ENCODE measurements around the gene CREB3.

- TF ChIP-seq ZNF133 (CRISPR knock-in tag; IDR thresholded peaks at IDR 0.05) (no peak), ZZZ3 (IDR thresholded peaks at IDR 0.05) (no peak), ZNF124 (CRISPR knock-in tag; IDR thresholded peaks at IDR 0.05) (no peak), ZNF407 (IDR thresholded peaks at IDR 0.05; ENCODE audit: low read depth) (no peak), GATA2 (CRISPR knock-in tag; IDR thresholded peaks at IDR 0.05) (no peak)
Observed at GRCh38 chr9:35719546-35719945, 12.9 kb upstream of the CREB3 start.
